IMR-90 (cell line): Measurements from ENCODE around the gene BEND2.

Experiments
- BHLHE40 ChIP-seq: fragments of 150-350 bp; IDR thresholded peaks from 2 replicates; pipeline ENCODE4 v1.6.1; 2016; ENCODE audit warnings: mild to moderate bottlenecking, low read depth, low read length
- MXI1 ChIP-seq: IDR thresholded peaks from 2 replicates; pipeline ENCODE4 v1.6.1; 2012; ENCODE audit warnings: low read depth, mild to moderate bottlenecking, low read length, moderate library complexity, borderline replicate concordance
- NFE2L2 ChIP-seq: fragments of 150-350 bp; IDR thresholded peaks from 2 replicates; pipeline ENCODE4 v1.6.1; 2016; ENCODE audit warnings: low read depth, mild to moderate bottlenecking, low read length
- POLR2A ChIP-seq: IDR thresholded peaks from 2 replicates; pipeline ENCODE4 v1.6.1; 2012; ENCODE audit warnings: mild to moderate bottlenecking, low read depth, low read length
- RAD21 ChIP-seq: IDR thresholded peaks from 2 replicates; pipeline ENCODE4 v1.6.1; 2012; ENCODE audit warnings: low read length, improper control_type of control experiment
- RFX5 ChIP-seq: IDR thresholded peaks from 2 replicates; pipeline ENCODE4 v1.8.0; 2012; ENCODE audit warnings: low read depth, mild to moderate bottlenecking, low read length, moderate library complexity
- USF2 ChIP-seq: fragments of 150-350 bp; IDR thresholded peaks from 2 replicates; pipeline ENCODE4 v1.6.1; 2017; ENCODE audit warnings: mild to moderate bottlenecking, antibody characterized with exemption, low read length, low read depth
- TF ChIP-seq, protein P1 (sequence below): conservative IDR thresholded peaks from 2 replicates; pipeline ENCODE4 v1.5.1; 2012; ENCODE audit warnings: mild to moderate bottlenecking, low read depth, low read length, improper control_type of control experiment

- TF ChIP-seq NFE2L2 (no peak), RFX5 (no peak), BHLHE40 (no peak), POLR2A (no peak), RAD21 (no peak), USF2 (no peak), MXI1 (no peak)
- TF ChIP-seq, protein P1, sequence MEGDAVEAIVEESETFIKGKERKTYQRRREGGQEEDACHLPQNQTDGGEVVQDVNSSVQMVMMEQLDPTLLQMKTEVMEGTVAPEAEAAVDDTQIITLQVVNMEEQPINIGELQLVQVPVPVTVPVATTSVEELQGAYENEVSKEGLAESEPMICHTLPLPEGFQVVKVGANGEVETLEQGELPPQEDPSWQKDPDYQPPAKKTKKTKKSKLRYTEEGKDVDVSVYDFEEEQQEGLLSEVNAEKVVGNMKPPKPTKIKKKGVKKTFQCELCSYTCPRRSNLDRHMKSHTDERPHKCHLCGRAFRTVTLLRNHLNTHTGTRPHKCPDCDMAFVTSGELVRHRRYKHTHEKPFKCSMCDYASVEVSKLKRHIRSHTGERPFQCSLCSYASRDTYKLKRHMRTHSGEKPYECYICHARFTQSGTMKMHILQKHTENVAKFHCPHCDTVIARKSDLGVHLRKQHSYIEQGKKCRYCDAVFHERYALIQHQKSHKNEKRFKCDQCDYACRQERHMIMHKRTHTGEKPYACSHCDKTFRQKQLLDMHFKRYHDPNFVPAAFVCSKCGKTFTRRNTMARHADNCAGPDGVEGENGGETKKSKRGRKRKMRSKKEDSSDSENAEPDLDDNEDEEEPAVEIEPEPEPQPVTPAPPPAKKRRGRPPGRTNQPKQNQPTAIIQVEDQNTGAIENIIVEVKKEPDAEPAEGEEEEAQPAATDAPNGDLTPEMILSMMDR: no peak
These were observed 87.1 kb downstream of the BEND2 start for GRCh38 chrX:18133605-18134004.
